Neural cell (in vitro differentiated cells): Measurements from ENCODE around the gene ZNF425. TPM values are rescaled to one million over a fixed set of nuclear protein-coding genes. Genes with fewer than 3 reads are reported as not detected.

ENCODE experiments used
- H2AFZ ChIP-seq: fragments of 200-600, 300-800 bp; sonication (generic), shearing (Covaris generic); 2 replicates; pipeline ENCODE4 v1.6.0; 2014; ENCODE audit warnings: low read depth, mild to moderate bottlenecking, antibody characterized with exemption, low read length, moderate library complexity
- H3F3A ChIP-seq: fragments of 200-600 bp; shearing (Covaris generic); 2 replicates; pipeline ENCODE4 v1.6.1; 2016; ENCODE audit warnings: mild to moderate bottlenecking, moderate library complexity, mixed read lengths, antibody characterized with exemption, low read length; ENCODE audit not compliant: insufficient read depth, poor library complexity, severe bottlenecking
- H3K27ac ChIP-seq: fragments of 200-600, 300-800 bp; sonication (generic), shearing (Covaris generic); 2 replicates; pipeline ENCODE4 v1.5.1; 2014; ENCODE audit warnings: mild to moderate bottlenecking, low read length, moderate library complexity
- H3K27me3 ChIP-seq: fragments of 300-800, 200-600 bp; sonication (generic), shearing (Covaris generic); 2 replicates; pipeline ENCODE4 v1.6.0; 2014; ENCODE audit warnings: mild to moderate bottlenecking, low read depth, low read length, moderate library complexity; ENCODE audit not compliant: insufficient read depth
- H3K36me3 ChIP-seq: fragments of 300-800, 200-600 bp; sonication (generic), shearing (Covaris generic); 2 replicates; pipeline ENCODE4 v1.5.1; 2014; ENCODE audit warnings: mild to moderate bottlenecking, antibody characterized with exemption, low read length, moderate library complexity; ENCODE audit not compliant: insufficient read depth
- H3K4me2 ChIP-seq: fragments of 300-800, 200-600 bp; sonication (generic), shearing (Covaris generic); 2 replicates; pipeline ENCODE4 v1.6.0; 2014; ENCODE audit warnings: mild to moderate bottlenecking, low read length
- H3K4me3 ChIP-seq: fragments of 300-800, 200-600 bp; sonication (generic), shearing (Covaris generic); 2 replicates; pipeline ENCODE4 v1.5.1; 2014; ENCODE audit warnings: mild to moderate bottlenecking, low read length, moderate library complexity
- H3K79me2 ChIP-seq: fragments of 200-600 bp; shearing (Covaris generic); replicated peaks from 2 replicates; pipeline ENCODE4 v1.6.0; 2014; ENCODE audit warnings: mild to moderate bottlenecking, low read length, moderate library complexity; ENCODE audit not compliant: insufficient read depth
- H3K9ac ChIP-seq: fragments of 300-800, 200-600 bp; sonication (generic), shearing (Covaris generic); 2 replicates; pipeline ENCODE4 v1.6.1; 2016; ENCODE audit warnings: mild to moderate bottlenecking, low read length, mixed read lengths
- H3K9me2 ChIP-seq: fragments of 200-600 bp; shearing (Covaris generic); 2 replicates; pipeline ENCODE4 v1.6.1; 2016; ENCODE audit warnings: mild to moderate bottlenecking, low read length, mixed read lengths; ENCODE audit not compliant: insufficient read depth
- H3K9me3 ChIP-seq: fragments of 200-600, 300-800 bp; sonication (generic), shearing (Covaris generic); 2 replicates; pipeline ENCODE4 v1.6.1; 2016; ENCODE audit warnings: mild to moderate bottlenecking, mixed run types, low read length, moderate library complexity, mixed read lengths
- H4K20me1 ChIP-seq: fragments of 200-600 bp; shearing (Covaris generic); 2 replicates; pipeline ENCODE4 v1.6.1; 2016; ENCODE audit warnings: mild to moderate bottlenecking, mixed run types; ENCODE audit not compliant: insufficient read depth
- EP300 ChIP-seq: fragments of 450-650 bp; conservative IDR thresholded peaks from 2 replicates; pipeline ENCODE4 v1.6.1; 2014; ENCODE audit warnings: antibody characterized with exemption, mild to moderate bottlenecking, moderate library complexity; ENCODE audit not compliant: poor library complexity, severe bottlenecking
- EZH2 ChIP-seq: fragments of 200-600, 300-800 bp; shearing (Covaris generic), sonication (generic); IDR thresholded peaks from 2 replicates; pipeline ENCODE4 v1.6.1; 2014; ENCODE audit warnings: antibody characterized with exemption, low read length, borderline replicate concordance, mild to moderate bottlenecking; ENCODE audit not compliant: insufficient read depth, poor library complexity, severe bottlenecking
- MXI1 ChIP-seq: fragments of 450-650 bp; conservative IDR thresholded peaks from 2 replicates; pipeline ENCODE4 v1.6.1; 2014; ENCODE audit warnings: antibody characterized with exemption, mild to moderate bottlenecking; ENCODE audit not compliant: poor library complexity, severe bottlenecking
- POLR2AphosphoS5 ChIP-seq: IDR thresholded peaks from 2 replicates; pipeline ENCODE4 v1.6.1; 2012
- RAD21 ChIP-seq: fragments of 450-650 bp; conservative IDR thresholded peaks from 2 replicates; pipeline ENCODE4 v1.6.1; 2014; ENCODE audit warnings: antibody characterized with exemption, mild to moderate bottlenecking, moderate library complexity
- REST ChIP-seq: IDR thresholded peaks from 2 replicates; pipeline ENCODE4 v1.6.1; 2012; ENCODE audit warnings: borderline replicate concordance
- SMC3 ChIP-seq: fragments of 450-650 bp; conservative IDR thresholded peaks from 2 replicates; pipeline ENCODE4 v1.6.1; 2014; ENCODE audit warnings: antibody characterized with exemption, mild to moderate bottlenecking, moderate library complexity; ENCODE audit not compliant: poor library complexity
- TAF1 ChIP-seq: IDR thresholded peaks from 2 replicates; pipeline ENCODE4 v1.6.1; 2012; ENCODE audit warnings: low read depth
- polyA minus RNA-seq: library from RNA; depleted of rRNA, polyadenylated mRNA; stranded (reverse); fragments of >200 nt; gene quantifications from 2 replicates; pipeline ENCODE4 v1.2.3, GENCODE V29; 2014
- polyA plus RNA-seq: library from polyadenylated mRNA; depleted of rRNA; stranded (reverse); fragments of >200 nt; gene quantifications from 2 replicates; pipeline ENCODE4 v1.2.3, GENCODE V29; 2014
- TF ChIP-seq, protein P1 (sequence below): fragments of 450-650 bp; IDR thresholded peaks from 2 replicates; pipeline ENCODE4 v1.5.1; 2014; ENCODE audit warnings: antibody characterized with exemption, mild to moderate bottlenecking, moderate library complexity; ENCODE audit not compliant: poor library complexity, severe bottlenecking

ZNF425 gene
- polyA plus RNA-seq (5.1 and 6.8 TPM in 2 replicates), polyA minus RNA-seq (8.5 and 9.0 TPM in 2 replicates)

DNA sequence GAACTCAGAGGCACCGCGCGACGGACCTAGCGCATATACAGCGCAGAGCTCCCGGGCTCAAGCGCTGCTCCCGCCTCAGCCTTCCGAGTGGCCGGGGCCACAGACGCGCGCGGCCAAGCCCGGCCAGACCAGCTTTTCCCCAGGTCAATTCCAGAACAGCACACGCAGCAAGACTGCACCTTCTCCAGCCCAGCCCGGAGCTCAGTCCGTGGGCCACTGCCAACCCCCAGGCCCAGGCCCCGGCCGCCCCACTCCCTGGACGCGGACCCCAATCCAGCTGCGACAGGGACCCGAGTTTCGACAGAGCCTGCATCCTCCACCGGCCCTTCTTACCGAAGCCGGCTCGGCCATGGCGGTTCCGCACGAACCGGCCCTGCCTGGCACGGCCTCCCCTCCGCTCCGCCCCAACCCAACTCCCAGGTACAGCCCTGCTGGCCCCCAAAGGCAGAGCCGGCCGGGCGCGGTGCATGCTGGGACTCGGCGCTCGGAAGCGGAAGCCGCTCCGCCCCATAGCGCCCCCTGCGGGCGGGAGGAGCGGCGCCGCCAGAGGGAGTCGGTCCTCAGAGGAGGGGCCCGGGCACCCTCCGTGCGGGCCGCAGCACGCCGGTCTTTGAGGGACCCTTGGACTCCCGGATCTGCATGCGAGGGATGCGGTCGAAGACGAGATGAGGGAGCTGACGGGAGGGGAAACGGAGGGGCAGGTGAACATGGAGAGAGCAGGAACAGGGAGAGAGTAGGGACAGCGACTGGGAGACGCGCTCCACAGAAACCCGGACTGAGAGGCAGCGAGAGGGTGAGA is at the start of gene ZNF425:
ZNF425 (minus strand) TSS at position 462 of the 799 bp plus-strand sequence; CDS start at position 351, 111 bp downstream.
- TF ChIP-seq POLR2AphosphoS5 (peak; percentile 96), EZH2 (no peak), MXI1 (peak; percentile 63), EP300 (no peak), REST (peak; percentile 63), SMC3 (peak; percentile 67), RAD21 (no peak), TAF1 (peak; percentile 89)
- TF ChIP-seq, protein P1, sequence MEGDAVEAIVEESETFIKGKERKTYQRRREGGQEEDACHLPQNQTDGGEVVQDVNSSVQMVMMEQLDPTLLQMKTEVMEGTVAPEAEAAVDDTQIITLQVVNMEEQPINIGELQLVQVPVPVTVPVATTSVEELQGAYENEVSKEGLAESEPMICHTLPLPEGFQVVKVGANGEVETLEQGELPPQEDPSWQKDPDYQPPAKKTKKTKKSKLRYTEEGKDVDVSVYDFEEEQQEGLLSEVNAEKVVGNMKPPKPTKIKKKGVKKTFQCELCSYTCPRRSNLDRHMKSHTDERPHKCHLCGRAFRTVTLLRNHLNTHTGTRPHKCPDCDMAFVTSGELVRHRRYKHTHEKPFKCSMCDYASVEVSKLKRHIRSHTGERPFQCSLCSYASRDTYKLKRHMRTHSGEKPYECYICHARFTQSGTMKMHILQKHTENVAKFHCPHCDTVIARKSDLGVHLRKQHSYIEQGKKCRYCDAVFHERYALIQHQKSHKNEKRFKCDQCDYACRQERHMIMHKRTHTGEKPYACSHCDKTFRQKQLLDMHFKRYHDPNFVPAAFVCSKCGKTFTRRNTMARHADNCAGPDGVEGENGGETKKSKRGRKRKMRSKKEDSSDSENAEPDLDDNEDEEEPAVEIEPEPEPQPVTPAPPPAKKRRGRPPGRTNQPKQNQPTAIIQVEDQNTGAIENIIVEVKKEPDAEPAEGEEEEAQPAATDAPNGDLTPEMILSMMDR = peak; percentile 99
- peak within 1 kb of the TSS; percentile 100 for H2AFZ ChIP-seq

GRCh38 chr7:149175150-149175549 is 49.0 kb upstream of the ZNF425 start:
- Histone ChIP-seq H3K27me3 (no peaks in the 10 kb centered on the region), H3K4me2 (no peak overlapping the region), H3K9ac (no peak overlapping the region), H3K4me3 (no peak overlapping the region), H4K20me1 (no peaks in the 10 kb centered on the region), H3K79me2 (no peaks in the 10 kb centered on the region), H3F3A (no peaks in the 10 kb centered on the region), H3K9me3 (no peaks in the 10 kb centered on the region), H3K27ac (no peak overlapping the region), H3K9me2 (no peaks in the 10 kb centered on the region), H3K36me3 (no peaks in the 10 kb centered on the region), H2AFZ (no peak overlapping the region)
- TF ChIP-seq EZH2 (no peak), REST (no peak), POLR2AphosphoS5 (no peak), EP300 (no peak), RAD21 (no peak), SMC3 (no peak), MXI1 (no peak), TAF1 (no peak)
- TF ChIP-seq, protein P1 = no peak

More for the DNA sequence above, at the start of gene ZNF425:
- Histone ChIP-seq H3K9me3 (no peaks in the 10 kb centered on the region), H3K27ac (peak within 1 kb of the TSS; percentile 88), H3K4me3 (peak within 1 kb of the TSS; percentile 96), H3K4me2 (peak within 1 kb of the TSS; percentile 96), H3K9ac (peak within 1 kb of the TSS; percentile 97), H4K20me1 (no peaks in the 10 kb centered on the region), H3K9me2 (no peaks in the 10 kb centered on the region), H3K79me2 (no peaks in the 10 kb centered on the region), H3K27me3 (no peaks in the 10 kb centered on the region), H3K36me3 (no peaks in the 10 kb centered on the region), H3F3A (no peaks in the 10 kb centered on the region)
